ENCODE data around the gene APCDD1L.

DNA sequence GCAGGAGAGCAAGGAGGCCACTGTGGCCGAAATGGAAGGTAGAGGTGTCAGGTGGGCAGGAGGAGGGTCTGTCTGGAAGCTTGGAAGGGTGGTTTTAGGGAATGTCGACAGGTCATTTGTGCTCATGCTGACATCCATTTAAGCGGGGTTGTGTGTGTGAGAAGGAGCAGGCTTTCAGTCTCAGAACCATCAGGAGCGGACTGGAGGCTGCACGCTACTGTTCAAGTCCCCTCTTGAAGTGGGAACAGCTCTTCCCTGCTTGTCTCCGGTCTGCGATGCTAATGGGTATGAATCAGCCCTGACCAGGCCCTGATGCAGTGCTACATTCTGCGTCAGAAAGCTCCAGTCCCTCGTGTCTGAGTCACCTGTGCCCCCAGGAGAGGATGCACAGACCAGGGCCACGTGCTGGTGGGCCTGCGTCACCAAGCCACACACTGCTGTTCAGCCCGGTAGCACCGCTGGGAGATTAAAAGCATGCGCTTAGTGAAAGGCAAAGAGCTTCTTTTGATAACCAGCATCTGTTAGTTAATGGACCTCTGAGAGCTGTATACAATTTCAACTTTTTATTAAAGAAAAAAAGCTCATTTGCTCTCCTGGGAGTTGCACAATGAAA lies 58.0 kb downstream of the APCDD1L start:
- TF ChIP-seq POLR2A (IDR thresholded peaks at IDR 0.05; ENCODE audit: low read length) (no peak), GATA1 (IDR thresholded peaks at IDR 0.05; ENCODE audit: low read depth, low read length) (no peak)
